IPS-18a (cell line): ENCODE data around the gene CCL26.

ENCODE experiments used
- H3K27ac ChIP-seq: one replicate; pipeline ENCODE4 v1.5.1; 2013; ENCODE audit warnings: low read length
- H3K27me3 ChIP-seq: one replicate; pipeline ENCODE4 v1.6.1; 2013; ENCODE audit warnings: mild to moderate bottlenecking, low read length; ENCODE audit not compliant: control insufficient read depth, insufficient read depth
- H3K36me3 ChIP-seq: one replicate; pipeline ENCODE4 v1.6.1; 2013; ENCODE audit warnings: low read depth, low read length; ENCODE audit not compliant: control insufficient read depth
- H3K4me1 ChIP-seq: one replicate; pipeline ENCODE4 v1.6.1; 2013; ENCODE audit warnings: low read depth, low read length; ENCODE audit not compliant: control insufficient read depth
- H3K4me3 ChIP-seq: one replicate; pipeline ENCODE4 v1.5.1; 2013; ENCODE audit warnings: low read length
- H3K9ac ChIP-seq: one replicate; pipeline ENCODE4 v1.6.1; 2013; ENCODE audit warnings: mild to moderate bottlenecking, low read length, moderate library complexity
- H3K9me3 ChIP-seq: one replicate; pipeline ENCODE4 v1.6.1; 2013; ENCODE audit warnings: low read depth, low read length; ENCODE audit not compliant: control insufficient read depth

CCL26 gene

GRCh38 chr7:75756991-75757676 lies 14.9 kb downstream of the CCL26 start:
- no peak overlapping the region for H3K27ac ChIP-seq
- no peaks in the 10 kb centered on the region for H3K36me3 ChIP-seq
- no peaks in the 10 kb centered on the region for H3K4me1 ChIP-seq
- H3K9ac ChIP-seq: no peak overlapping the region
- no peak overlapping the region for H3K4me3 ChIP-seq
- no peaks in the 10 kb centered on the region for H3K9me3 ChIP-seq
- H3K27me3 ChIP-seq: no peaks in the 10 kb centered on the region

- H3K4me3 ChIP-seq: no peak overlapping the region
- no peak overlapping the region for H3K27ac ChIP-seq
- no peaks in the 10 kb centered on the region for H3K27me3 ChIP-seq
- H3K4me1 ChIP-seq: no peaks in the 10 kb centered on the region
- no peak overlapping the region for H3K9ac ChIP-seq
- H3K9me3 ChIP-seq: no peaks in the 10 kb centered on the region
- no peaks in the 10 kb centered on the region for H3K36me3 ChIP-seq
Measured at GRCh38 chr7:75756206-75756990, 15.6 kb downstream of the CCL26 start.

GRCh38 chr7:75743455-75743859 lies 28.6 kb downstream of the CCL26 start:
- H3K4me3 ChIP-seq: no peak overlapping the region

GRCh38 chr7:75740846-75741497 lies 31.0 kb downstream of the CCL26 start:
- H3K9ac ChIP-seq: no peak overlapping the region
- no peak overlapping the region for H3K4me3 ChIP-seq
- peaks cover 4% of the 10 kb centered on the region for H3K4me1 ChIP-seq
- H3K36me3 ChIP-seq: no peaks in the 10 kb centered on the region
- H3K27me3 ChIP-seq: peaks cover 18% of the 10 kb centered on the region
- H3K27ac ChIP-seq: no peak overlapping the region
- no peaks in the 10 kb centered on the region for H3K9me3 ChIP-seq

More at GRCh38 chr7:75743455-75743859, 28.6 kb downstream of the CCL26 start:
- no peaks in the 10 kb centered on the region for H3K9me3 ChIP-seq
- no peaks in the 10 kb centered on the region for H3K36me3 ChIP-seq
- no peak overlapping the region for H3K9ac ChIP-seq
- no peaks in the 10 kb centered on the region for H3K4me1 ChIP-seq
- no peak overlapping the region for H3K27ac ChIP-seq
- H3K27me3 ChIP-seq: peaks cover 7% of the 10 kb centered on the region

GRCh38 chr7:75739796-75740672 lies 32.0 kb downstream of the CCL26 start:
- Histone ChIP-seq H3K27ac (no peak overlapping the region), H3K4me3 (peak overlapping the region; percentile 49), H3K9ac (peak overlapping the region; percentile 2), H3K36me3 (no peaks in the 10 kb centered on the region), H3K27me3 (peaks cover 18% of the 10 kb centered on the region), H3K4me1 (peaks cover 4% of the 10 kb centered on the region), H3K9me3 (no peaks in the 10 kb centered on the region)

GRCh38 chr7:75738975-75739795 lies 32.8 kb downstream of the CCL26 start:
- Histone ChIP-seq H3K27ac (no peak overlapping the region), H3K27me3 (peaks cover 18% of the 10 kb centered on the region)

GRCh38 chr7:75738604-75738974 lies 33.4 kb downstream of the CCL26 start, which contains the start of gene HIP1:
HIP1 (minus strand) TSS chr7:75738941; CDS start chr7:75738920, 21 bp downstream.
- H3K36me3 ChIP-seq: no peaks in the 10 kb centered on the region
- no peaks in the 10 kb centered on the region for H3K9me3 ChIP-seq
- no peak within 1 kb of the TSS for H3K27ac ChIP-seq
- peak within 1 kb of the TSS; percentile 28 for H3K9ac ChIP-seq
- peaks cover 18% of the 10 kb centered on the region for H3K27me3 ChIP-seq
- H3K4me3 ChIP-seq: peak within 1 kb of the TSS; percentile 88
- H3K4me1 ChIP-seq: peaks cover 4% of the 10 kb centered on the region

More at GRCh38 chr7:75738975-75739795, 32.8 kb downstream of the CCL26 start:
- Histone ChIP-seq H3K36me3 (no peaks in the 10 kb centered on the region), H3K4me3 (peak overlapping the region; percentile 88), H3K9ac (peak overlapping the region; percentile 28), H3K9me3 (no peaks in the 10 kb centered on the region), H3K4me1 (peaks cover 4% of the 10 kb centered on the region)

- no peaks in the 10 kb centered on the region for H3K9me3 ChIP-seq
- H3K27ac ChIP-seq: no peak overlapping the region
- peak overlapping the region; percentile 88 for H3K4me3 ChIP-seq
- H3K9ac ChIP-seq: peak overlapping the region; percentile 28
- H3K4me1 ChIP-seq: peaks cover 4% of the 10 kb centered on the region
- peaks cover 18% of the 10 kb centered on the region for H3K27me3 ChIP-seq
- no peaks in the 10 kb centered on the region for H3K36me3 ChIP-seq
Measured at GRCh38 chr7:75737856-75738603, 34.0 kb downstream of the CCL26 start.

- Histone ChIP-seq H3K9ac (no peak overlapping the region), H3K27me3 (peaks cover 18% of the 10 kb centered on the region), H3K4me1 (peaks cover 4% of the 10 kb centered on the region), H3K4me3 (no peak overlapping the region), H3K27ac (no peak overlapping the region), H3K36me3 (no peaks in the 10 kb centered on the region), H3K9me3 (no peaks in the 10 kb centered on the region)
Measured at GRCh38 chr7:75735581-75736350, 36.2 kb downstream of the CCL26 start.
